ENCODE data around the gene ADRB1.

ADRB1 gene

GRCh38 chr10:114065049-114065435 is 21.4 kb downstream of the ADRB1 start:
- Histone ChIP-seq H2BK12ac (ENCODE audit: low read length) (no peak overlapping the region), H3K18ac (ENCODE audit: low read length) (no peak overlapping the region), H3K9me3 (replicated peaks in 1 of 2; ENCODE audit: control insufficient read depth in 2 of 2, insufficient read depth in 1 of 2, low read depth in 1 of 2, low read length in 2 of 2) (no peaks in the 10 kb centered on the region), H2AFZ (ENCODE audit: low read length) (no peak overlapping the region), H2BK120ac (ENCODE audit: low read depth, low read length) (no peak overlapping the region), H4K8ac (ENCODE audit: low read depth, low read length) (no peak overlapping the region), H3K4ac (ENCODE audit: low read length) (no peak overlapping the region), H3K4me1 (ENCODE audit: control insufficient read depth in 2 of 2, insufficient read depth in 1 of 2, low read depth in 1 of 2, low read length in 2 of 2) (peaks cover 2 to 7% of the 10 kb centered on the region in 2 donors), H3K23ac (ENCODE audit: low read depth, low read length, poor library complexity) (no peak overlapping the region), H3K4me2 (ENCODE audit: insufficient read depth, low read length, poor library complexity, severe bottlenecking) (no peak overlapping the region), H2AK5ac (ENCODE audit: low read depth, low read length) (no peak overlapping the region), H3K27me3 (ENCODE audit: control insufficient read depth in 3 of 3, insufficient read depth in 3 of 3, low read depth in 1 of 3, low read length in 3 of 3) (peaks cover 0 to 61% (median 0%) of the 10 kb centered on the region in 3 experiments), H2BK5ac (ENCODE audit: low read length) (no peak overlapping the region), H3K79me1 (ENCODE audit: low read depth, low read length) (no peaks in the 10 kb centered on the region), H4K91ac (ENCODE audit: low read depth, low read length, poor library complexity) (no peak overlapping the region), H3K9ac (ENCODE audit: low read depth, low read length, poor library complexity) (no peak overlapping the region), H3K27ac (replicated peaks; ENCODE audit: low read length) (no peak overlapping the region), H3K4me3 (ENCODE audit: low read length in 2 of 2) (no peak overlapping the region), H3K14ac (ENCODE audit: low read length) (no peak overlapping the region), H2BK15ac (ENCODE audit: low read length) (no peak overlapping the region), H3K36me3 (replicated peaks in 1 of 2; ENCODE audit: control insufficient read depth in 2 of 2, insufficient read depth in 2 of 2, low read length in 2 of 2) (no peaks in the 10 kb centered on the region)
- WGBS, 2 donors (ENCODE audit: extremely low coverage in 2 of 2, insufficient read length in 2 of 2, insufficient replicate concordance in 1 of 2) = no CpG with 5 or more reads among the region's 3 CpGs
- DNase-seq (ENCODE audit: low spot score) = no peak

GRCh38 chr10:114068054-114068707 is 24.5 kb downstream of the ADRB1 start:
- H3K79me1 ChIP-seq (ENCODE audit: low read depth, low read length) = no peaks in the 10 kb centered on the region
- peaks cover 0 to 47% (median 0%) of the 10 kb centered on the region in 3 experiments for H3K27me3 ChIP-seq (ENCODE audit: control insufficient read depth in 3 of 3, insufficient read depth in 3 of 3, low read depth in 1 of 3, low read length in 3 of 3)
- H3K18ac ChIP-seq (ENCODE audit: low read length) = no peak overlapping the region
- no peak overlapping the region for H2AFZ ChIP-seq (ENCODE audit: low read length)
- H3K4ac ChIP-seq (ENCODE audit: low read length) = no peak overlapping the region
- no peak overlapping the region for H3K4me2 ChIP-seq (ENCODE audit: insufficient read depth, low read length, poor library complexity, severe bottlenecking)
- H3K9ac ChIP-seq (ENCODE audit: low read depth, low read length, poor library complexity) = no peak overlapping the region
- no peak overlapping the region for H4K91ac ChIP-seq (ENCODE audit: low read depth, low read length, poor library complexity)
- no peak overlapping the region for H2BK12ac ChIP-seq (ENCODE audit: low read length)
- no peaks in the 10 kb centered on the region for H3K36me3 ChIP-seq (replicated peaks in 1 of 2; ENCODE audit: control insufficient read depth in 2 of 2, insufficient read depth in 2 of 2, low read length in 2 of 2)
- no peak overlapping the region for H2BK15ac ChIP-seq (ENCODE audit: low read length)
- no peak overlapping the region for H3K4me3 ChIP-seq (ENCODE audit: low read length in 2 of 2)
- no CpG with 5 or more reads among the region's 6 CpGs for WGBS, 2 donors (ENCODE audit: extremely low coverage in 2 of 2, insufficient read length in 2 of 2, insufficient replicate concordance in 1 of 2)
- no peak overlapping the region for H2BK120ac ChIP-seq (ENCODE audit: low read depth, low read length)
- H3K9me3 ChIP-seq (replicated peaks in 1 of 2; ENCODE audit: control insufficient read depth in 2 of 2, insufficient read depth in 1 of 2, low read depth in 1 of 2, low read length in 2 of 2) = no peaks in the 10 kb centered on the region
- H3K14ac ChIP-seq (ENCODE audit: low read length) = no peak overlapping the region
- H3K27ac ChIP-seq (replicated peaks; ENCODE audit: low read length) = no peak overlapping the region
- H2AK5ac ChIP-seq (ENCODE audit: low read depth, low read length) = no peak overlapping the region
- DNase-seq (ENCODE audit: low spot score) = no peak
- H4K8ac ChIP-seq (ENCODE audit: low read depth, low read length) = no peak overlapping the region
- H3K23ac ChIP-seq (ENCODE audit: low read depth, low read length, poor library complexity) = no peak overlapping the region
- no peak overlapping the region for H2BK5ac ChIP-seq (ENCODE audit: low read length)
- peaks cover 2 to 7% of the 10 kb centered on the region in 2 donors for H3K4me1 ChIP-seq (ENCODE audit: control insufficient read depth in 2 of 2, insufficient read depth in 1 of 2, low read depth in 1 of 2, low read length in 2 of 2)

GRCh38 chr10:114070710-114071109 is 27.0 kb downstream of the ADRB1 start:
- H3K79me1 ChIP-seq (ENCODE audit: low read depth, low read length) = no peaks in the 10 kb centered on the region
- H2BK15ac ChIP-seq (ENCODE audit: low read length) = no peak overlapping the region
- no peak overlapping the region for H3K4ac ChIP-seq (ENCODE audit: low read length)
- H3K9me3 ChIP-seq (replicated peaks in 1 of 2; ENCODE audit: control insufficient read depth in 2 of 2, insufficient read depth in 1 of 2, low read depth in 1 of 2, low read length in 2 of 2) = no peaks in the 10 kb centered on the region
- no peak overlapping the region for H2AFZ ChIP-seq (ENCODE audit: low read length)
- no peak overlapping the region for H3K4me2 ChIP-seq (ENCODE audit: insufficient read depth, low read length, poor library complexity, severe bottlenecking)
- H3K14ac ChIP-seq (ENCODE audit: low read length) = no peak overlapping the region
- H3K9ac ChIP-seq (ENCODE audit: low read depth, low read length, poor library complexity) = no peak overlapping the region
- H3K18ac ChIP-seq (ENCODE audit: low read length) = no peak overlapping the region
- peaks cover 0 to 7% of the 10 kb centered on the region in 2 donors for H3K4me1 ChIP-seq (ENCODE audit: control insufficient read depth in 2 of 2, insufficient read depth in 1 of 2, low read depth in 1 of 2, low read length in 2 of 2)
- no peaks in the 10 kb centered on the region for H3K36me3 ChIP-seq (replicated peaks in 1 of 2; ENCODE audit: control insufficient read depth in 2 of 2, insufficient read depth in 2 of 2, low read length in 2 of 2)
- peaks cover 0 to 26% (median 0%) of the 10 kb centered on the region in 3 experiments for H3K27me3 ChIP-seq (ENCODE audit: control insufficient read depth in 3 of 3, insufficient read depth in 3 of 3, low read depth in 1 of 3, low read length in 3 of 3)
- H3K4me3 ChIP-seq (ENCODE audit: low read length in 2 of 2) = no peak overlapping the region
- WGBS, 2 donors (ENCODE audit: extremely low coverage in 2 of 2, insufficient read length in 2 of 2, insufficient replicate concordance in 1 of 2) = no CpG with 5 or more reads among the region's 5 CpGs
- no peak overlapping the region for H2AK5ac ChIP-seq (ENCODE audit: low read depth, low read length)
- no peak for DNase-seq (ENCODE audit: low spot score)
- no peak overlapping the region for H2BK120ac ChIP-seq (ENCODE audit: low read depth, low read length)
- H2BK5ac ChIP-seq (ENCODE audit: low read length) = no peak overlapping the region
- no peak overlapping the region for H4K8ac ChIP-seq (ENCODE audit: low read depth, low read length)
- H3K23ac ChIP-seq (ENCODE audit: low read depth, low read length, poor library complexity) = no peak overlapping the region
- no peak overlapping the region for H3K27ac ChIP-seq (replicated peaks; ENCODE audit: low read length)
- H2BK12ac ChIP-seq (ENCODE audit: low read length) = no peak overlapping the region
- no peak overlapping the region for H4K91ac ChIP-seq (ENCODE audit: low read depth, low read length, poor library complexity)

- no peak overlapping the region for H2BK5ac ChIP-seq (ENCODE audit: low read length)
- no peak overlapping the region for H2AFZ ChIP-seq (ENCODE audit: low read length)
- H4K8ac ChIP-seq (ENCODE audit: low read depth, low read length) = no peak overlapping the region
- H2BK120ac ChIP-seq (ENCODE audit: low read depth, low read length) = no peak overlapping the region
- H3K4me3 ChIP-seq (ENCODE audit: low read length in 2 of 2) = no peak overlapping the region
- H3K36me3 ChIP-seq (replicated peaks in 1 of 2; ENCODE audit: control insufficient read depth in 2 of 2, insufficient read depth in 2 of 2, low read length in 2 of 2) = no peaks in the 10 kb centered on the region
- no peak overlapping the region for H2BK12ac ChIP-seq (ENCODE audit: low read length)
- no peak overlapping the region for H3K4ac ChIP-seq (ENCODE audit: low read length)
- H3K4me2 ChIP-seq (ENCODE audit: insufficient read depth, low read length, poor library complexity, severe bottlenecking) = no peak overlapping the region
- no peak overlapping the region for H2BK15ac ChIP-seq (ENCODE audit: low read length)
- no peak overlapping the region for H4K91ac ChIP-seq (ENCODE audit: low read depth, low read length, poor library complexity)
- H3K18ac ChIP-seq (ENCODE audit: low read length) = no peak overlapping the region
- no peak for DNase-seq (ENCODE audit: low spot score)
- no peak overlapping the region for H3K27ac ChIP-seq (replicated peaks; ENCODE audit: low read length)
- WGBS, 2 donors (ENCODE audit: extremely low coverage in 2 of 2, insufficient read length in 2 of 2, insufficient replicate concordance in 1 of 2) = no CpG with 5 or more reads among the region's 4 CpGs
- no peaks in the 10 kb centered on the region for H3K9me3 ChIP-seq (replicated peaks in 1 of 2; ENCODE audit: control insufficient read depth in 2 of 2, insufficient read depth in 1 of 2, low read depth in 1 of 2, low read length in 2 of 2)
- peaks cover 0 to 7% of the 10 kb centered on the region in 2 donors for H3K4me1 ChIP-seq (ENCODE audit: control insufficient read depth in 2 of 2, insufficient read depth in 1 of 2, low read depth in 1 of 2, low read length in 2 of 2)
- peaks cover 0 to 24% (median 0%) of the 10 kb centered on the region in 3 experiments for H3K27me3 ChIP-seq (ENCODE audit: control insufficient read depth in 3 of 3, insufficient read depth in 3 of 3, low read depth in 1 of 3, low read length in 3 of 3)
- H2AK5ac ChIP-seq (ENCODE audit: low read depth, low read length) = no peak overlapping the region
- H3K23ac ChIP-seq (ENCODE audit: low read depth, low read length, poor library complexity) = no peak overlapping the region
- no peaks in the 10 kb centered on the region for H3K79me1 ChIP-seq (ENCODE audit: low read depth, low read length)
- H3K9ac ChIP-seq (ENCODE audit: low read depth, low read length, poor library complexity) = no peak overlapping the region
- H3K14ac ChIP-seq (ENCODE audit: low read length) = no peak overlapping the region
Measured at GRCh38 chr10:114071178-114071577, 27.5 kb downstream of the ADRB1 start.

Data from neuronal stem cell (in vitro differentiated cells).